Lower lobe of right lung (tissue), 2 donors: ENCODE results near the gene NBDY. TPM values are rescaled to one million over a fixed set of nuclear protein-coding genes. Genes with fewer than 3 reads are reported as not detected.
"Not testable (repeated sequence)": the region's sequence is repeated elsewhere in the genome, so short reads cannot be mapped to it uniquely, and the experiment has no call there.

Experiments
- ATAC-seq, 2 donors: fragments of 200-7000 bp; cut with Tn5 transposase; one replicate each; pipeline ENCODE4 v1.9.1; 2020 to 2022; ENCODE audit warnings: mild to moderate bottlenecking in 2 of 2, moderate library complexity in 2 of 2
- DNase-seq: peaks from one replicate; pipeline ENCODE4 v3.0.0-alpha.2; 2020
- H3K27ac ChIP-seq: fragments of 200-600 bp; one replicate; pipeline ENCODE4 v1.8.0; 2022
- H3K27me3 ChIP-seq: fragments of 200-600 bp; one replicate; pipeline ENCODE4 v1.8.0; 2022; ENCODE audit warnings: low read depth
- H3K36me3 ChIP-seq: fragments of 200-600 bp; one replicate; pipeline ENCODE4 v1.8.0; 2022; ENCODE audit warnings: mild to moderate bottlenecking
- H3K4me1 ChIP-seq: fragments of 200-600 bp; one replicate; pipeline ENCODE4 v1.8.0; 2022
- H3K4me3 ChIP-seq: fragments of 200-600 bp; one replicate; pipeline ENCODE4 v1.8.0; 2022; ENCODE audit warnings: mild to moderate bottlenecking
- H3K9me3 ChIP-seq: fragments of 200-600 bp; one replicate; pipeline ENCODE4 v1.8.0; 2022
- CTCF ChIP-seq: fragments of 200-600 bp; IDR thresholded peaks from one replicate; pipeline ENCODE4 v1.8.0; 2022; ENCODE audit warnings: antibody characterized with exemption, mild to moderate bottlenecking
- intact Hi-C: fragments of 100-400 bp; cut with DNase I; formaldehyde crosslinking; loops from one replicate; pipeline ENCODE4 v1.11.0; 2022
- long read RNA-seq: library from polyadenylated mRNA; unstranded; transcript quantifications from one replicate; pipeline ENCODE4 v2.0.0, GENCODE V29; 2021
- total RNA-seq: library from RNA; stranded (reverse); fragmentation: NEBNext Ultra II Directional; extraction: Animal tissue kit (Norgen Biotek cat#: 25700); gene quantifications from one replicate; pipeline ENCODE4 v1.2.1, GENCODE V29; 2021
- donor health status: DM: no; HTN: yes; CAD: no; lungs with severe emphysema.

NBDY gene
- total RNA-seq, result 37.5 TPM
- long read RNA-seq, transcript NBDY-201 (3 exons, 1,529 nt), result major isoform, 22 of 27 reads
- long read RNA-seq, partial matches to known transcripts, result 1 of 27 reads
- long read RNA-seq, other reads (novel, unspliced or antisense), result 3 of 27 reads

- Histone ChIP-seq H3K4me1 (peaks cover 12% of the 10 kb centered on the region), H3K27me3 (no peaks in the 10 kb centered on the region), H3K36me3 (no peaks in the 10 kb centered on the region), H3K27ac (peak within 1 kb of the TSS; percentile 80), H3K9me3 (no peaks in the 10 kb centered on the region), H3K4me3 (peak within 1 kb of the TSS; percentile 66)
- DNase-seq (no peak), ATAC-seq (peak; percentile 88 to 95)
- no peak for TF ChIP-seq CTCF
- intact Hi-C loops, result no loop called here
Measured at GRCh38 chrX:56729152-56729850, at the start of gene NBDY. Gene NBDY, plus strand, starts transcription at chrX:56729243. Its CDS starts 111 bp downstream, at chrX:56729354.

GRCh38 chrX:56704530-56704929, 24.5 kb upstream of the NBDY start:
- H3K27ac ChIP-seq, H3K27me3 ChIP-seq, H3K9me3 ChIP-seq, H3K4me1 ChIP-seq, DNase-seq, H3K4me3 ChIP-seq, intact Hi-C loops, ATAC-seq, H3K36me3 ChIP-seq: not testable (repeated sequence)

- Histone ChIP-seq H3K27me3 (no peaks in the 10 kb centered on the region), H3K27ac (no peak overlapping the region), H3K9me3 (no peaks in the 10 kb centered on the region), H3K36me3 (no peaks in the 10 kb centered on the region), H3K4me3 (no peak overlapping the region), H3K4me1 (peaks cover 7% of the 10 kb centered on the region)
- peak; percentile 49 for TF ChIP-seq CTCF
- DNase-seq, result no peak
- peak in 1 of 2 donors; percentile 50 for ATAC-seq
- intact Hi-C loops, result no loop called here
Measured at GRCh38 chrX:56726605-56727004, 2.4 kb upstream of the NBDY start.

- Histone ChIP-seq H3K36me3 (no peaks in the 10 kb centered on the region), H3K4me3 (no peak overlapping the region), H3K4me1 (peaks cover 12% of the 10 kb centered on the region), H3K27ac (no peak overlapping the region), H3K27me3 (no peaks in the 10 kb centered on the region), H3K9me3 (no peaks in the 10 kb centered on the region)
- ATAC-seq (no peak), DNase-seq (no peak)
- intact Hi-C loops, result no loop called here
- TF ChIP-seq CTCF, result no peak
Measured at GRCh38 chrX:56727531-56727930, 1.5 kb upstream of the NBDY start.

GRCh38 chrX:56728321-56728720, 722 bp upstream of the NBDY start:
- no peaks in the 10 kb centered on the region for H3K9me3 ChIP-seq
- H3K4me1 ChIP-seq, result peaks cover 12% of the 10 kb centered on the region
- no peaks in the 10 kb centered on the region for H3K27me3 ChIP-seq
- ATAC-seq (peak in 1 of 2 donors; percentile 61), DNase-seq (no peak)
- intact Hi-C loops, result no loop called here
- H3K4me3 ChIP-seq, result peak overlapping the region; percentile 66
- no peaks in the 10 kb centered on the region for H3K36me3 ChIP-seq
- H3K27ac ChIP-seq, result no peak overlapping the region
- no peak for TF ChIP-seq CTCF

GRCh38 chrX:56728752-56729151, 291 bp upstream of the NBDY start:
- Histone ChIP-seq H3K36me3 (no peaks in the 10 kb centered on the region), H3K4me1 (peaks cover 12% of the 10 kb centered on the region), H3K4me3 (peak overlapping the region; percentile 66), H3K27me3 (no peaks in the 10 kb centered on the region), H3K9me3 (no peaks in the 10 kb centered on the region), H3K27ac (peak overlapping the region; percentile 80)
- TF ChIP-seq CTCF, result no peak
- intact Hi-C loops, result no loop called here
- ATAC-seq (peak; percentile 11 to 25), DNase-seq (no peak)
